Liver (tissue), 9 donors: Measurements from ENCODE around the gene STMN1. TPM values are rescaled to one million over a fixed set of nuclear protein-coding genes. Genes with fewer than 3 reads are reported as not detected.

Experiments used
- DNase-seq: peaks from one replicate; pipeline ENCODE4 v3.0.0-alpha.2; 2017; ENCODE audit warnings: low spot score
- H3K27ac ChIP-seq, 2 donors: one replicate each; pipeline ENCODE4 v1.7.0; 2013; ENCODE audit warnings: inconsistent platforms in 2 of 2, low read length in 2 of 2, control low read depth in 1 of 2, low read depth in 1 of 2, mild to moderate bottlenecking in 1 of 2
- H3K27me3 ChIP-seq, 4 donors: one replicate each; pipeline versions ENCODE4 v1.6.1 to v1.7.0; 2013; ENCODE audit warnings: low read length in 3 of 4, inconsistent platforms in 1 of 4, mild to moderate bottlenecking in 1 of 4, moderate library complexity in 1 of 4; ENCODE audit not compliant: control insufficient read depth in 4 of 4, insufficient read depth in 4 of 4
- H3K36me3 ChIP-seq, 4 donors: one replicate each; pipeline versions ENCODE4 v1.6.1 to v1.7.0; 2013; ENCODE audit warnings: low read length in 3 of 4, mild to moderate bottlenecking in 3 of 4, low read depth in 1 of 4, moderate library complexity in 1 of 4; ENCODE audit not compliant: control insufficient read depth in 4 of 4, insufficient read depth in 3 of 4
- H3K4me1 ChIP-seq, 4 donors: one replicate each; pipeline versions ENCODE4 v1.6.1 to v1.7.0; 2013; ENCODE audit warnings: low read length in 3 of 4, mild to moderate bottlenecking in 3 of 4, moderate library complexity in 1 of 4; ENCODE audit not compliant: control insufficient read depth in 4 of 4, insufficient read depth in 4 of 4
- H3K4me3 ChIP-seq, 3 donors: one replicate each; pipeline versions ENCODE4 v1.6.1 to v1.7.0; 2013; ENCODE audit warnings: low read length in 3 of 3, control low read depth in 1 of 3, low read depth in 1 of 3, mild to moderate bottlenecking in 1 of 3
- H3K9ac ChIP-seq, 2 donors: one replicate each; pipeline ENCODE4 v1.7.0; 2013; ENCODE audit warnings: low read length in 2 of 2, mild to moderate bottlenecking in 2 of 2, moderate library complexity in 2 of 2, control low read depth in 1 of 2, low read depth in 1 of 2
- H3K9me3 ChIP-seq, 4 donors: one replicate each; pipeline versions ENCODE4 v1.6.1 to v1.7.0; 2013; ENCODE audit warnings: low read length in 3 of 4; ENCODE audit not compliant: control insufficient read depth in 4 of 4
- ATF3 ChIP-seq: IDR thresholded peaks from 2 replicates; pipeline ENCODE4 v1.6.1; 2016; ENCODE audit warnings: antibody characterized with exemption
- CTCF ChIP-seq: fragments of 150-350 bp; IDR thresholded peaks from 2 replicates; pipeline ENCODE4 v1.5.1; 2017; ENCODE audit warnings: improper control_type of control experiment, low read depth, low read length; ENCODE audit not compliant: missing input control
- EGR1 ChIP-seq, 2 donors: IDR thresholded peaks; 2 replicates each; pipeline ENCODE4 v1.6.1; 2016 to 2018; ENCODE audit warnings: antibody characterized with exemption in 2 of 2, low read depth in 2 of 2
- FOXA1 ChIP-seq: IDR thresholded peaks from 2 replicates; pipeline ENCODE4 v1.6.1; 2016; ENCODE audit warnings: antibody characterized with exemption
- FOXA2 ChIP-seq: IDR thresholded peaks from 2 replicates; pipeline ENCODE4 v1.6.1; 2016; ENCODE audit warnings: antibody characterized with exemption
- GABPA ChIP-seq, 2 donors: IDR thresholded peaks in 1 of 2; conservative IDR thresholded peaks in 1 of 2; 2 replicates each; pipeline ENCODE4 v1.6.1; 2016; ENCODE audit warnings: antibody characterized with exemption in 2 of 2, mild to moderate bottlenecking in 1 of 2, moderate library complexity in 1 of 2
- HNF4A ChIP-seq, 2 donors: conservative IDR thresholded peaks; 2 replicates each; pipeline ENCODE4 v1.6.1; 2016; ENCODE audit warnings: antibody characterized with exemption in 2 of 2, mild to moderate bottlenecking in 2 of 2
- JUND ChIP-seq, 2 donors: IDR thresholded peaks; 2 replicates each; pipeline ENCODE4 v1.6.1; 2016; ENCODE audit warnings: antibody characterized with exemption in 2 of 2
- MAX ChIP-seq: IDR thresholded peaks from 2 replicates; pipeline ENCODE4 v1.6.1; 2016; ENCODE audit warnings: antibody characterized with exemption
- NR2F2 ChIP-seq: IDR thresholded peaks from 2 replicates; pipeline ENCODE4 v1.6.1; 2016; ENCODE audit warnings: antibody characterized with exemption
- RAD21 ChIP-seq, 2 donors: IDR thresholded peaks; 2 replicates each; pipeline ENCODE4 v1.6.1; 2016; ENCODE audit warnings: antibody characterized with exemption in 2 of 2, mild to moderate bottlenecking in 2 of 2
- REST ChIP-seq: IDR thresholded peaks from 2 replicates; pipeline ENCODE4 v1.6.1; 2016; ENCODE audit warnings: antibody characterized with exemption, mild to moderate bottlenecking
- RXRA ChIP-seq, 2 donors: IDR thresholded peaks; 2 replicates each; pipeline ENCODE4 v1.6.1; 2017 to 2018; ENCODE audit warnings: antibody characterized with exemption in 2 of 2, mild to moderate bottlenecking in 1 of 2
- TAF1 ChIP-seq: conservative IDR thresholded peaks from 2 replicates; pipeline ENCODE4 v1.6.1; 2016; ENCODE audit warnings: antibody characterized with exemption, mild to moderate bottlenecking
- YY1 ChIP-seq: IDR thresholded peaks from 2 replicates; pipeline ENCODE4 v1.6.1; 2016; ENCODE audit warnings: antibody characterized with exemption, mild to moderate bottlenecking
- ZBTB33 ChIP-seq: IDR thresholded peaks from 2 replicates; pipeline ENCODE4 v1.6.1; 2016; ENCODE audit warnings: antibody characterized with exemption
- WGBS: extraction: QIAGEN DNeasy Blood & Tissue Kit; methylation state at CpG from one replicate; pipeline ENCODE4 v1.1.7; 2013; 5-methylcytosine and 5-hydroxymethylcytosine counted together
- polyA plus RNA-seq, 2 donors: library from polyadenylated mRNA; stranded (reverse) in 1 of 2; unstranded in 1 of 2; fragments of 200-250 nt in 1 of 2; fragments of >200 nt in 1 of 2; fragmentation: Nextera tagmentation in 1 of 2; extraction: Ambion mirVana in 1 of 2; gene quantifications; one replicate each; pipeline versions ENCODE4 v1.2.1 to v1.2.3, GENCODE V29; 2013 to 2015
- total RNA-seq, 2 donors: library from RNA; depleted of rRNA; stranded (reverse); fragments of >200 nt; gene quantifications; one replicate each; pipeline ENCODE4 v1.2.3, GENCODE V29; 2014
- donor health status: healthy.
- donor health status: healthy.
- donor health status: healthy.
- donor health status: healthy.
- donor health status: healthy.

The STMN1 gene
- total and polyA plus RNA-seq, 4 donors, result 0.75 to 40.1 (median 17.8) TPM

GRCh38 chr1:25890239-25891034 is 15.8 kb downstream of the STMN1 start (continued):
- TF ChIP-seq CTCF, result no peak
- no peak for TF ChIP-seq ATF3
- TF ChIP-seq YY1, result no peak
- TF ChIP-seq FOXA1, result no peak

GRCh38 chr1:25889470-25889869 is 16.7 kb downstream of the STMN1 start:
- 92% methylated on average over 3 of the region's 3 CpGs for WGBS

More at GRCh38 chr1:25889470-25889869, 16.7 kb downstream of the STMN1 start:
- H3K9ac ChIP-seq, result no peak overlapping the region
- no peaks in the 10 kb centered on the region for H3K27me3 ChIP-seq
- H3K4me3 ChIP-seq, result no peak overlapping the region
- H3K36me3 ChIP-seq, result no peaks in the 10 kb centered on the region
- no peak for DNase-seq
- H3K4me1 ChIP-seq, result peaks cover 8 to 22% (median 15%) of the 10 kb centered on the region in 4 donors
- H3K9me3 ChIP-seq, result no peaks in the 10 kb centered on the region
- TF ChIP-seq EGR1 (IDR thresholded peaks at IDR 0.05; ENCODE audit: low read depth in 2 of 2) (no peak), YY1 (no peak), CTCF (no peak), MAX (no peak), FOXA1 (no peak), JUND (IDR thresholded peaks at IDR 0.05) (no peak), TAF1 (no peak), REST (no peak), ATF3 (no peak), NR2F2 (no peak), GABPA (IDR thresholded peaks at IDR 0.05 in 1 of 2, conservative IDR thresholded peaks at IDR 0.05 in 1 of 2) (no peak), RXRA (IDR thresholded peaks at IDR 0.05) (no peak), HNF4A (conservative IDR thresholded peaks at IDR 0.05) (no peak), ZBTB33 (no peak), FOXA2 (no peak), RAD21 (IDR thresholded peaks at IDR 0.05) (no peak)
- H3K27ac ChIP-seq, result no peak overlapping the region
